HepG2 (cell line): ENCODE data around the gene SLC27A1. TPM values are rescaled to one million over a fixed set of nuclear protein-coding genes. Genes with fewer than 3 reads are reported as not detected.

Source experiments
- ATF1 ChIP-seq: IDR thresholded peaks from 2 replicates; pipeline ENCODE4 v1.6.1; 2016; ENCODE audit warnings: mild to moderate bottlenecking, control low read depth
- CAMTA2 ChIP-seq: sonication (generic); formaldehyde crosslinking; IDR thresholded peaks from 2 replicates; pipeline ENCODE4 v1.4.0; 2020; ENCODE audit warnings: mild to moderate bottlenecking, missing genetic modification reagents, borderline replicate concordance
- CCAR2 ChIP-seq: fragments of 200-400 bp; formaldehyde crosslinking; optimal IDR thresholded peaks from 2 replicates; pipeline ENCODE3; 2018; ENCODE audit warnings: low read depth, mild to moderate bottlenecking, low read length, moderate library complexity
- CHD4 ChIP-seq: fragments of 200-600 bp; sonication (generic); IDR thresholded peaks from 2 replicates; pipeline ENCODE4 v1.7.0; 2017; ENCODE audit warnings: mild to moderate bottlenecking, low read length, borderline replicate concordance
- CREM ChIP-seq, 2 experiments: sonication (generic) in 1 of 2; formaldehyde crosslinking in 1 of 2; IDR thresholded peaks; 2 replicates each; pipeline versions ENCODE4 v1.4.0 to v1.6.1; 2016 to 2020; ENCODE audit warnings: antibody characterized with exemption in 1 of 2, mild to moderate bottlenecking in 1 of 2, missing genetic modification reagents in 1 of 2
- ETV6 ChIP-seq: sonication (generic); formaldehyde crosslinking; conservative IDR thresholded peaks from 2 replicates; pipeline ENCODE4 v1.4.0; 2020; ENCODE audit warnings: missing genetic modification reagents
- FOXO1 ChIP-seq: sonication (generic); formaldehyde crosslinking; IDR thresholded peaks from 2 replicates; pipeline ENCODE4 v1.4.0; 2020; ENCODE audit warnings: missing genetic modification reagents
- HDAC2 ChIP-seq: sonication (generic); formaldehyde crosslinking; IDR thresholded peaks from 2 replicates; pipeline ENCODE4 v1.4.0; 2020; ENCODE audit warnings: missing genetic modification reagents
- HIVEP1 ChIP-seq: sonication (generic); formaldehyde crosslinking; IDR thresholded peaks from 2 replicates; pipeline ENCODE4 v1.4.0; 2020; ENCODE audit warnings: mild to moderate bottlenecking, missing genetic modification reagents
- HMG20A ChIP-seq: IDR thresholded peaks from 2 replicates; pipeline ENCODE4 v1.6.1; 2016; ENCODE audit warnings: borderline replicate concordance
- HNRNPK ChIP-seq: fragments of 200-400 bp; formaldehyde crosslinking; IDR thresholded peaks from 2 replicates; pipeline ENCODE4 v1.6.1; 2018; ENCODE audit warnings: low read length, low read depth, moderate library complexity, mild to moderate bottlenecking; ENCODE audit not compliant: poor library complexity, severe bottlenecking
- HOXD1 ChIP-seq: sonication (generic); formaldehyde crosslinking; IDR thresholded peaks from 2 replicates; pipeline ENCODE4 v1.5.0; 2020; ENCODE audit warnings: missing genetic modification reagents
- JARID2 ChIP-seq: sonication (generic); formaldehyde crosslinking; IDR thresholded peaks from 2 replicates; pipeline ENCODE4 v1.8.1; 2023; ENCODE audit warnings: missing genetic modification reagents, inconsistent platforms; ENCODE audit not compliant: insufficient replicate concordance
- KDM2A ChIP-seq: sonication (generic); formaldehyde crosslinking; IDR thresholded peaks from 2 replicates; pipeline ENCODE4 v1.4.0; 2020; ENCODE audit warnings: low read depth, missing genetic modification reagents, borderline replicate concordance
- SAP130 ChIP-seq: IDR thresholded peaks from 2 replicates; pipeline ENCODE4 v1.6.1; 2016; ENCODE audit warnings: low read depth
- SATB2 ChIP-seq: sonication (generic); formaldehyde crosslinking; IDR thresholded peaks from 2 replicates; pipeline ENCODE4 v1.5.0; 2020; ENCODE audit warnings: missing genetic modification reagents
- SOX13 ChIP-seq, 3 experiments: fragments of 450-650 bp in 1 of 3; sonication (generic) in 1 of 3; formaldehyde crosslinking in 1 of 3; IDR thresholded peaks in 2 of 3; conservative IDR thresholded peaks in 1 of 3; 2 replicates each; pipeline versions ENCODE4 v1.5.0 to v1.6.1; 2016 to 2020; ENCODE audit warnings: antibody characterized with exemption in 1 of 3, mild to moderate bottlenecking in 1 of 3, missing compliant biosample characterization in 1 of 3, missing genetic modification reagents in 1 of 3, moderate library complexity in 1 of 3
- ZBTB7B ChIP-seq: sonication (generic); formaldehyde crosslinking; IDR thresholded peaks from 2 replicates; pipeline ENCODE4 v1.4.0; 2020; ENCODE audit warnings: missing genetic modification reagents
- ZNF30 ChIP-seq: sonication (generic); formaldehyde crosslinking; IDR thresholded peaks from 2 replicates; pipeline ENCODE4 v1.5.0; 2020; ENCODE audit warnings: mild to moderate bottlenecking, missing genetic modification reagents
- ZNF331 ChIP-seq: sonication (generic); formaldehyde crosslinking; IDR thresholded peaks from 2 replicates; pipeline ENCODE4 v1.4.0; 2020; ENCODE audit warnings: missing genetic modification reagents
- ZNF570 ChIP-seq: sonication (generic); formaldehyde crosslinking; IDR thresholded peaks from 2 replicates; pipeline ENCODE4 v1.4.0; 2020; ENCODE audit warnings: mild to moderate bottlenecking, missing genetic modification reagents, borderline replicate concordance
- ZNF672 ChIP-seq: sonication (generic); formaldehyde crosslinking; IDR thresholded peaks from 2 replicates; pipeline ENCODE4 v1.8.1; 2022; ENCODE audit warnings: missing genetic modification reagents
- ZNF768 ChIP-seq: sonication (generic); formaldehyde crosslinking; IDR thresholded peaks from 2 replicates; pipeline ENCODE4 v1.4.0; 2020; ENCODE audit warnings: missing genetic modification reagents
- ZNF780A ChIP-seq: sonication (generic); formaldehyde crosslinking; IDR thresholded peaks from 2 replicates; pipeline ENCODE4 v1.8.0; 2022; ENCODE audit warnings: mild to moderate bottlenecking, missing genetic modification reagents, moderate library complexity
- ZNF781 ChIP-seq: sonication (generic); formaldehyde crosslinking; IDR thresholded peaks from 2 replicates; pipeline ENCODE4 v1.5.1; 2020; ENCODE audit warnings: borderline replicate concordance, mild to moderate bottlenecking, missing genetic modification reagents; ENCODE audit errors: not compliant biosample characterization
- ZNF839 ChIP-seq: sonication (generic); formaldehyde crosslinking; IDR thresholded peaks from 2 replicates; pipeline ENCODE4 v1.4.0; 2020; ENCODE audit warnings: missing genetic modification reagents, mild to moderate bottlenecking, borderline replicate concordance
- ZSCAN31 ChIP-seq: sonication (generic); formaldehyde crosslinking; IDR thresholded peaks from 2 replicates; pipeline ENCODE4 v1.5.0; 2020; ENCODE audit warnings: low read depth, mild to moderate bottlenecking, missing genetic modification reagents
- ZSCAN9 ChIP-seq: IDR thresholded peaks from 2 replicates; pipeline ENCODE4 v1.6.1; 2016; ENCODE audit warnings: borderline replicate concordance
- polyA plus RNA-seq, 8 experiments: library from polyadenylated mRNA; depleted of rRNA in 3 of 8; stranded (reverse) in 7 of 8; unstranded in 1 of 8; fragments of >200 nt; fragmentation: Illumina TruSeq in 4 of 8; extraction: Trizol in 4 of 8; gene quantifications; 2 replicates each; pipeline versions ENCODE4 v1.2.1 to v1.2.3, GENCODE V29; 2011 to 2016; ENCODE audit warnings: low read depth in 4 of 8, missing spikeins in 1 of 8, mixed read lengths in 1 of 8; ENCODE audit not compliant: insufficient read depth in 1 of 8
- total RNA-seq, 5 experiments: library from RNA; depleted of rRNA; stranded (reverse); fragments of >200 nt; fragmentation: Illumina TruSeq; extraction: Trizol; gene quantifications; 2 replicates each; pipeline ENCODE4 v1.2.3, GENCODE V29; 2016; ENCODE audit warnings: low read depth in 1 of 5
- TF ChIP-seq, protein P1 (sequence below): sonication (generic); formaldehyde crosslinking; IDR thresholded peaks from 2 replicates; pipeline ENCODE4 v1.5.0; 2020; ENCODE audit warnings: mild to moderate bottlenecking, missing genetic modification reagents
- TF ChIP-seq, protein P2 (sequence below): IDR thresholded peaks from 2 replicates; pipeline ENCODE4 v1.6.1; 2016; ENCODE audit warnings: missing genetic modification reagents, missing compliant biosample characterization

Gene SLC27A1
- total and polyA plus RNA-seq, 2 of the 13 experiments (the other 11 are each of a cell fraction or from before 2014, with no cell fraction given) = 4.1 to 8.8 TPM

DNA sequence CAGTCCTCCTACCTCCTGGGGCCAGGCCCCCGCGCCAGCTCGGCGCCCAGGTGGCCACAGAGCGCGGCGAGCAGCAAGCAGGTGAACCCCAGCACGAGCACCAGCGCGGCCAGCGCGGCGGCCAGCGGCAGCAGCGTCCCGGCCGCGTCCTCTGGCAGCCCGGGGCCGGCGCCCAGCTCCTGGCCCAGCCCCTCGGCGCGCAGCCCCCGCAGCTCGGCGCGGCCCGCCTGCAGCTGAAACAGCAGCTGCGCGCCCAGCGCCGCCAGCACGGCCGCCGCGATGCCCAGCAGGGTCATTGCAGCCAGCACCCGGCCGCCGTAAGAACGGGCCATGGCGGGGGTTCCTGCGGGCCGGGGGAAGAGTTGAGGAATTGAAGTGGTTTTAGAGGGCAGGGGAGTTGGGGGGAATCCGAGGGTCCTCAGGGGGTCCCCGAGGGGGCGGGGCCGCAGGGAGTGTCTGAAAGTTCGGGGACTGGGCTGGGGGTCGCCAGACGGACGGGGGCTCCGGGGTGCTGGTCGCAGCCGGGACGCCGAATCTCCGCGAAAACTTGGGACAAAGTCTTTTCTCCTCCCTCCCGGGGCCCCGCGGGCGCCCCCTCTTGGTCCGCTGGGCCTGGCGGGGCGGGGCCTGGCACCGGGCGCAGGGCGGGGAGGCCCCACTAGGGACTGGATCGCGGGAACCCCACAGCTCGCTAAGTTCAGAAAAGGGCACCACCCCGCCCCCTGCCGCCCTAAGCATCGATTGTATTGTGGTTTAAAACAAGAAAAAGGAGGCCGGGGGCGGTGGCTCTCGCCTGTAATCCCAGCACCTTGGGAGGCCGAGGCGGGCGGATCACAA is 22.0 kb upstream of the SLC27A1 start, which contains the start of gene TMEM221 (continued):
- TF ChIP-seq, protein P1, sequence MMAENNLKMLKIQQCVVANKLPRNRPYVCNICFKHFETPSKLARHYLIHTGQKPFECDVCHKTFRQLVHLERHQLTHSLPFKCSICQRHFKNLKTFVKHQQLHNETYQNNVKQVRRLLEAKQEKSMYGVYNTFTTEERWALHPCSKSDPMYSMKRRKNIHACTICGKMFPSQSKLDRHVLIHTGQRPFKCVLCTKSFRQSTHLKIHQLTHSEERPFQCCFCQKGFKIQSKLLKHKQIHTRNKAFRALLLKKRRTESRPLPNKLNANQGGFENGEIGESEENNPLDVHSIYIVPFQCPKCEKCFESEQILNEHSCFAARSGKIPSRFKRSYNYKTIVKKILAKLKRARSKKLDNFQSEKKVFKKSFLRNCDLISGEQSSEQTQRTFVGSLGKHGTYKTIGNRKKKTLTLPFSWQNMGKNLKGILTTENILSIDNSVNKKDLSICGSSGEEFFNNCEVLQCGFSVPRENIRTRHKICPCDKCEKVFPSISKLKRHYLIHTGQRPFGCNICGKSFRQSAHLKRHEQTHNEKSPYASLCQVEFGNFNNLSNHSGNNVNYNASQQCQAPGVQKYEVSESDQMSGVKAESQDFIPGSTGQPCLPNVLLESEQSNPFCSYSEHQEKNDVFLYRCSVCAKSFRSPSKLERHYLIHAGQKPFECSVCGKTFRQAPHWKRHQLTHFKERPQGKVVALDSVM = 0 out of 2 replicates have a peak, but pooled peaks have one; percentile 47
- TF ChIP-seq HIVEP1 (CRISPR knock-in tag) (no peak), ZNF768 (CRISPR knock-in tag) (peak; percentile 80; the same call in 1 of the 2 replicates), CCAR2 (no peak), ZSCAN9 (CRISPR knock-in tag) (no peak), SOX13 (IDR thresholded peaks at IDR 0.05) (no peak), SOX13 (CRISPR knock-in tag; conservative IDR thresholded peaks at IDR 0.05 in 1 of 2, IDR thresholded peaks at IDR 0.05 in 1 of 2) (no peak), ZNF672 (CRISPR knock-in tag) (peak; percentile 100), CREM (IDR thresholded peaks at IDR 0.05) (no peak), CREM (CRISPR knock-in tag; IDR thresholded peaks at IDR 0.05) (no peak), HDAC2 (CRISPR knock-in tag) (0 out of 2 replicates have a peak, but pooled peaks have one; percentile 12), ZNF780A (no peak), ZNF30 (CRISPR knock-in tag) (no peak), HMG20A (CRISPR knock-in tag) (no peak), JARID2 (no peak), FOXO1 (CRISPR knock-in tag) (no peak), SAP130 (CRISPR knock-in tag) (0 out of 2 replicates have a peak, but pooled peaks have one; percentile 16), ZNF781 (no peak), CAMTA2 (no peak), CHD4 (no peak), HOXD1 (CRISPR knock-in tag) (no peak), ATF1 (CRISPR knock-in tag) (no peak), ETV6 (CRISPR knock-in tag) (no peak), ZNF570 (CRISPR knock-in tag) (no peak), ZBTB7B (CRISPR knock-in tag) (peak; percentile 60), ZNF331 (no peak), ZSCAN31 (CRISPR knock-in tag) (no peak), HNRNPK (peak; percentile 70), KDM2A (CRISPR knock-in tag) (0 out of 2 replicates have a peak, but pooled peaks have one; percentile 20), SATB2 (no peak), ZNF839 (CRISPR knock-in tag) (no peak)
- TF ChIP-seq, protein P2, sequence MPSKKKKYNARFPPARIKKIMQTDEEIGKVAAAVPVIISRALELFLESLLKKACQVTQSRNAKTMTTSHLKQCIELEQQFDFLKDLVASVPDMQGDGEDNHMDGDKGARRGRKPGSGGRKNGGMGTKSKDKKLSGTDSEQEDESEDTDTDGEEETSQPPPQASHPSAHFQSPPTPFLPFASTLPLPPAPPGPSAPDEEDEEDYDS (CRISPR knock-in tag) = no peak
